ENCODE data around the gene ADAM8. TPM values are rescaled to one million over a fixed set of nuclear protein-coding genes. Genes with fewer than 3 reads are reported as not detected.
A peak's percentile ranks its signal among the peaks of the same experiment; 100 is the strongest.

ADAM8 gene
- total RNA-seq, 2 donors from 2014 or later = 157 to 188 TPM

DNA sequence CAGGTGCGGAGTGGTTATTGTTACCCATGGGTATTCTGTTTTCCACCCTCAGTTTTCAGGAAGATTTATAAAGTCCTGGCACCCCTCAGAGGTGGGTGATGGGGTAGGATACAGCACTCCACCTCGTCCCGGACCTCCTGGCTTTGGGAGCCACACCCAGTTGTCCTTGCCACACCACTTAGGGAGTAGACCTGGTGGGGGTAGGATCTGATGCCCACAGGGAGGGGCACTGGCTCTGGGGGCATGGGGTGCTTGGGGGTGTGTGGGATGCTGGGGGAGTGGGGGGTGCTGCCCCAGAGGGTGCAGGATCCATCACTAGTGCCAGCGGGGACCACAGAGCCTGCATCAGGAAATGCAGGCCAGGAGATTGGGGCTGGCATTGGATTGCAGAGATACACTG is 36.5 kb upstream of the ADAM8 start:
- no peak for DNase-seq
- Mint-ChIP-seq H3K4me3 (no peak overlapping the region), H3K27ac (no peak overlapping the region), H3K27me3 (no peaks in the 10 kb centered on the region), H3K4me1 (peaks cover 3% of the 10 kb centered on the region), H3K36me3 (ENCODE audit: low read depth) (peaks cover under 1% of the 10 kb centered on the region)
- H3K9me3 ChIP-seq (ENCODE audit: control insufficient read depth, low read length, poor library complexity, severe bottlenecking) = no peaks in the 10 kb centered on the region
- no peak for ATAC-seq

DNA sequence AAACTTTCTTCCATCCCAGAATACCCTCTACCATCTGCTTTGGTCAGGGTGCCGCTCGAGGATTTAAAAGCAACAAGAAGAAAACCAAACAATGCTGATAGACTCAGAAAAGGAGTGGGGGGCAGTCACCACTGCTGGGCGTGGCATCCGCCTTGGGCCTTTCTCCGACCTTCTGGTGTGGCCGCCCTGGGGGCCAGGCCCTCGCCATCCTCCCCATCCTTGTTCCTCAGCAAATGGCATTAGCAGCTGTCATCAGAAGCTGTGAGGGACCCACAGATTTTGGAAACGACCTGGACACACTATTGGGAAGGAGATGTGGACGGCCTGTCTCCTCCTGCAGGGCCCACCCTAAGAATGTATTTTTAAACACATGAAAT is 36.1 kb upstream of the ADAM8 start:
- no peaks in the 10 kb centered on the region for H3K27me3 Mint-ChIP-seq
- no peaks in the 10 kb centered on the region for H3K9me3 ChIP-seq (ENCODE audit: control insufficient read depth, low read length, poor library complexity, severe bottlenecking)
- H3K36me3 Mint-ChIP-seq (ENCODE audit: low read depth) = peaks cover 4% of the 10 kb centered on the region
- DNase-seq (no peak), ATAC-seq (no peak)
- no peak overlapping the region for H3K27ac Mint-ChIP-seq
- H3K4me1 Mint-ChIP-seq = peaks cover 8% of the 10 kb centered on the region
- H3K4me3 Mint-ChIP-seq = no peak overlapping the region

DNA sequence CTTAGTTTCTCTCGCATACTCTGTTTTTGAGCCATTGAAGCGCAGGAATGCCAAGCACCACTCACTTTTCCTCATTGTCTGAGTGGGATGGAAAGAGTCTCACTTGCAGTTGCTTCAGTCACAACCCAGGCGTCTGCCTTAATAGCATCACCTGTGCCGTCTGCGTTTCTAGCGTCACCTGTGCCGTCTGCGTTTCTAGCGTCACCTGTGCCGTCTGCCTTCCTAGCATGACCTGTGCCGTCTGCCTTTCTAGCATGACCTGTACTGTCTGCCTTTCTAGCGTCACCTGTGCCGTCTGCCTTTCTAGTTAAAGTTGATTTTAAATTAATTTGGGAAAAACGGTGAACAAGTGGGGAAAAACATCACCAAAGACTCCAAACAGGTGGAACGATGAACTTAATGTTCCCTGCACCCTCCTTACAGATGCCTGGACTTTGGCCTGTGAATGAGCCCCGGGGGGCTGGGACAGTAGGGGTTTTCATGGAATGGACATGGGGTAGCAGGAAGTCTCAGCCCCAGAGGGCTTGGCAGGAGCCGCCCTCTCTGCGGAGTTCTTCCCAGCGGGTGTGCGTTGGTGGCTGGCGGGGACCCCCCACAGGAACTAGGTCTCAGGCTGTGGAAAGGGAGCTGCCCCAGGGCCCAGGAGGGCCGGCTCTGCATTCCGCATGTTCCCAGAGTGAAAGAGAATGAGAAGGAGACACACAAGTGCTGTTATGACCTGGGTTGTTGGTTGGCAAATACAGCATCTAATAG is 35.5 kb upstream of the ADAM8 start:
- DNase-seq (no peak), ATAC-seq (no peak)
- H3K27ac Mint-ChIP-seq = no peak overlapping the region
- H3K9me3 ChIP-seq (ENCODE audit: control insufficient read depth, low read length, poor library complexity, severe bottlenecking) = no peaks in the 10 kb centered on the region
- H3K4me3 Mint-ChIP-seq = no peak overlapping the region
- H3K27me3 Mint-ChIP-seq = no peaks in the 10 kb centered on the region
- peaks cover 5% of the 10 kb centered on the region for H3K36me3 Mint-ChIP-seq (ENCODE audit: low read depth)
- peaks cover 12% of the 10 kb centered on the region for H3K4me1 Mint-ChIP-seq

DNA sequence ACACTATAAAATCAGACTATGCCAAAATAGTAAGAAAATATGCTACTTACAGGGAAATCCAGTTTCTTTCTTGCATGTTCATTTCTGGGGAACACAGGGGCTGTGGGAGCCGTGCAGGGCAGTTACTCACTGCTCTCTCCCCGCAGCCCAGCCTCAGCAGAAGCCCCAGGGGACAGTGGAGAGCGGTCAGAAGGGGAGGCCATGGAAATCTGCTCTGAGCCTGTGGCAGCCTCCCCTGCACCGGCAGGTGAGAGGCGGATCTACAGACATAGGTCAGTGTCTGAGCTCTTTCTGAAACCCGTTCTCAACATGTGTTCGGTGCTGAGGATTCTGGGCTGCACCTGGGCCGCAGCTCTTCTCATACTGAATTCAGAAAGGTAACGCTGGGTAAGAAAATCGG is 34.9 kb upstream of the ADAM8 start:
- Mint-ChIP-seq H3K4me1 (peaks cover 14% of the 10 kb centered on the region), H3K36me3 (ENCODE audit: low read depth) (peaks cover 5% of the 10 kb centered on the region), H3K27ac (no peak overlapping the region), H3K4me3 (no peak overlapping the region), H3K27me3 (no peaks in the 10 kb centered on the region)
- ATAC-seq (no peak), DNase-seq (no peak)
- no peaks in the 10 kb centered on the region for H3K9me3 ChIP-seq (ENCODE audit: control insufficient read depth, low read length, poor library complexity, severe bottlenecking)

DNA sequence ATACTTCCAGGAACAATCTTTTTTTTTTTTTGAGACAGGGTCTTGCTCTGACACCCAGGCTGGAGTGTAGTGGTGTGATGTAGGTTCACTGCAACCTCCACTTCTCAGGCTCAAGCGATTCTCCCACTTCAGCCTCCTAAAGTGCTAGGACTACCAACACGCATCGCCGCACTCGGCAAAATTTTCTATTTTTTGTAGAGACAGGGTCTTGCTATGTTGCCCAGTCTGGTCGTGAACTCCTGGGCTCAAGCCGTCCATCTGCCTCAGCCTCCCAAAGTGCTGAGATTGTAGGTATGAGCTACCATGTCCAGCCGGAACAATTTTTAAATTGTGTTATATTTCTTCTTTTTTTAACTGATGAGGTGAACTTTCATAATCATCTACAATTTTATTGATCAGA is 34.1 kb upstream of the ADAM8 start:
- ATAC-seq = no peak
- H3K36me3 Mint-ChIP-seq (ENCODE audit: low read depth) = peaks cover 5% of the 10 kb centered on the region

DNA sequence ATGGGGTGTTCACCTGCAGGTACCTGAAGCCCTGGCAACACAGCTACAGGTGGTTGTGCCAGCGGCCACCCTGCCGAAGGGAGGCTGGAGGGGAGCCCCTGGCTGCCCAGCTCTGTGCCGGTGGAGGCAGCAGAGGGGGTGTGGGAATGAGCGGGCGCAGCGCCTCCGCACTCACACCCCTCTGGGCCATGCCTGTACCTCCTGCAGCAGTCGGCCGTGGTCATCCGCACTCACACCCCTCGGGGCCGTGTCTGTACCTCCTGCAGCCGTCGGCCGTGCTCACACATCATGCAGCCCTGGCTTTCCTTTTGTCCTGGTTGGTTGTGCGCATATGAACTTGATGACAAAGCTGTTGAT is 33.7 kb upstream of the ADAM8 start:
- ATAC-seq (no peak), DNase-seq (no peak)
- Mint-ChIP-seq H3K27ac (peak overlapping the region; percentile 71), H3K36me3 (ENCODE audit: low read depth) (peaks cover 5% of the 10 kb centered on the region), H3K27me3 (no peaks in the 10 kb centered on the region), H3K4me3 (peak overlapping the region; percentile 59), H3K4me1 (peaks cover 15% of the 10 kb centered on the region)
- no peaks in the 10 kb centered on the region for H3K9me3 ChIP-seq (ENCODE audit: control insufficient read depth, low read length, poor library complexity, severe bottlenecking)

More for the DNA sequence above, 34.1 kb upstream of the ADAM8 start:
- H3K4me3 Mint-ChIP-seq = peak overlapping the region; percentile 59
- peaks cover 14% of the 10 kb centered on the region for H3K4me1 Mint-ChIP-seq
- no peak overlapping the region for H3K27ac Mint-ChIP-seq
- no peaks in the 10 kb centered on the region for H3K9me3 ChIP-seq (ENCODE audit: control insufficient read depth, low read length, poor library complexity, severe bottlenecking)
- H3K27me3 Mint-ChIP-seq = no peaks in the 10 kb centered on the region
- no peak for DNase-seq

DNA sequence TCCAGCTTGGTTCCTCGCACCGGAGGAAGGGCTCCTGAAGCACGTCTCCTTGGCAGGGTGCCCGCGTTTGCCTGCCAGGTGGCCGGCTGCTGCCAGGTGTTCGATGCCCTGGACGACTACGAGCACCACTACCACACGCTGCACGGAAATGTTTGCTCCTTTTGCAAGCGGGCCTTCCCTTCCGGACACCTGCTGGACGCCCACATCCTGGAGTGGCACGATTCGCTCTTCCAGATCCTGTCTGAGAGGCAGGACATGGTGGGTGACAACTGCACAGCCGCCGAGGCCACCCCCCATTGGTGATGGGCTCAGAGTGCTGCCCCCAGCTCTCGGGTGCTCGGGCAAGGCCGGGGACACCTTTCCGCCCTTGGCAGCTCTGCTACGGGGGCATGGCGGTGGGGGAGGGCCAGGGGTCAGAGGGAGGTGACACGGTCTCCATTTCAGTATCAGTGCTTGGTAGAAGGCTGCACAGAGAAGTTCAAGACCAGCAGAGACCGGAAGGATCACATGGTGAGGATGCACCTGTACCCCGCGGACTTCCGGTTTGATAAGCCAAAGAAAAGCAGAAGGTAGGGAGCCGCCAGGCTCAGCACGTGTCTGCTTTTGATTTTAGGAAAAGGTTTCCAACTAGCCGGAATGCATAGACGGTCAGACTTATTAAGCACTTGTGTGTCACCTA is 33.2 kb upstream of the ADAM8 start:
- Mint-ChIP-seq H3K4me1 (peaks cover 18% of the 10 kb centered on the region), H3K36me3 (ENCODE audit: low read depth) (peaks cover 5% of the 10 kb centered on the region), H3K4me3 (peak overlapping the region; percentile 95), H3K27ac (peak overlapping the region; percentile 71), H3K27me3 (no peaks in the 10 kb centered on the region)
- no peaks in the 10 kb centered on the region for H3K9me3 ChIP-seq (ENCODE audit: control insufficient read depth, low read length, poor library complexity, severe bottlenecking)
- DNase-seq (no peak), ATAC-seq (no peak)

DNA sequence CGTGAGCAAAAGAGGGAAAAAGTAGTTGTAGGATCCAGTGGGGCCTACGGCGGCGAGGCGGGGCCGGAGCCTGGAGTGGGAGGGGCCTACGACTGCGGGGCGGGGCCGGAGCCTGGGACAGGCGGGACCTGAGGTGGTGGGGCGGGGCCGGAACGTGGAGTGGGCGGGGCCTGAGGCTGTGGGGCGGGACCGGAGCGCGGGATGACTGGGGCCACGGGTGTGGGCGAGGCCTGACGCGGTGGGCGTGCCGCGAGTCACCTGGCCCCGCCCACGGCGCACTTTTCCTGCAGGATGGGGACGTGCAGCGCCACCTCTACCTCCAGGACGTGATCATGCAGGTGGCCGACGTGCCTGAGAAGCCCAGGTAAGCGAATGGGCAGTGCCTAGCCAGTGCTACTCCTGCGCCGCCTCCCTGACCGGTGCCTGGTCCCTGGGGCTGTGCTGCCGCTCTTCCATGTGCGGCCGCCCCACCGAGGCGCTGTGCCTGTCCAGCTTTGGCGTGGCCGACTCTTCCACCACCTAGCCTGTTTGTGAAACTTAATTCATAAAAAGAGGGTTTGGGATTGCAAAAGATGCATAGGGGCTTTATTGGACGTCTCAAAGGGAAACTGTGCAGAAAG is 32.5 kb upstream of the ADAM8 start:
- Mint-ChIP-seq H3K4me1 (peaks cover 19% of the 10 kb centered on the region), H3K27me3 (no peaks in the 10 kb centered on the region), H3K4me3 (peak overlapping the region; percentile 95), H3K27ac (peak overlapping the region; percentile 2), H3K36me3 (ENCODE audit: low read depth) (peaks cover 5% of the 10 kb centered on the region)
- ATAC-seq (peak; percentile 80), DNase-seq (peak; percentile 90 to 92 (median 91))
- no peaks in the 10 kb centered on the region for H3K9me3 ChIP-seq (ENCODE audit: control insufficient read depth, low read length, poor library complexity, severe bottlenecking)

DNA sequence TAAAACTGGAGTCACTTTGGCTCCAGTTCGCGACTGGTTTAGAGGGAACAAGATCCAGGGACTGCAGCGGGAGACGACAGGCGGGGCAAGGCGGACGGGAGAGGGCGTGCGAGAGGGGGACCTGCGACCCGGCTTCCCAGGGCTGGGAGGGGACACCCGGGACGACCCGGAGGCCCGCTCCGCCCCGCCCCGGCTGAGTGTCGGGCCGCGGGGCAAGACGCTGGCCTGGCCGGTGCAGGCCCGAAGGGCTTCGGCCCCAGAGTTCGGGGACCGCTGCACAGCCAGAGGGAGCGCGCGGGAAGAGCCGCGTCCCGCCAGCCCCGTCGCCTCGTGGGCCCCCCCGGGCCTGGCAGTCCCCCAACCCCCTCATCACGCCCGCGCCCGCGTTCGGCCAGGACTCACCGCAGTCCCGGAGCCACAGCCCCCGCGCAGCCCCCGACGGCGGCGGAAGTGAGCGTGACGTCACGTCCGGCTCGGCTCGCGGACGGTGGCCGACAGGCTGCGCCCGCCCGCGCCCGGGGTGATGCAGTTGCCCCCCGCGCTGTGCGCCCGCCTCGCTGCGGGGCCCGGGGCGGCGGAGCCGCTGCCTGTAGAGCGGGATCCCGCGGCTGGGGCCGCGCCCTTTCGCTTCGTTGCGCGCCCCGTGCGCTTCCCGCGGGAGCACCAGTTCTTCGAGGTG is 31.9 kb upstream of the ADAM8 start, which contains the start of the genes TUBGCP2 and ZNF511:
TUBGCP2 (minus strand) TSS at position 452 of the 679 bp plus-strand sequence. CDS start 5,931 bp downstream, outside the sequence.
ZNF511 (plus strand) TSS at position 494 of the 679 bp plus-strand sequence; CDS start at position 524, 30 bp downstream.
- H3K36me3 Mint-ChIP-seq (ENCODE audit: low read depth) = peaks cover 5% of the 10 kb centered on the region
- ATAC-seq (peak; percentile 69), DNase-seq (peak; percentile 87 to 90 (median 88))

DNA sequence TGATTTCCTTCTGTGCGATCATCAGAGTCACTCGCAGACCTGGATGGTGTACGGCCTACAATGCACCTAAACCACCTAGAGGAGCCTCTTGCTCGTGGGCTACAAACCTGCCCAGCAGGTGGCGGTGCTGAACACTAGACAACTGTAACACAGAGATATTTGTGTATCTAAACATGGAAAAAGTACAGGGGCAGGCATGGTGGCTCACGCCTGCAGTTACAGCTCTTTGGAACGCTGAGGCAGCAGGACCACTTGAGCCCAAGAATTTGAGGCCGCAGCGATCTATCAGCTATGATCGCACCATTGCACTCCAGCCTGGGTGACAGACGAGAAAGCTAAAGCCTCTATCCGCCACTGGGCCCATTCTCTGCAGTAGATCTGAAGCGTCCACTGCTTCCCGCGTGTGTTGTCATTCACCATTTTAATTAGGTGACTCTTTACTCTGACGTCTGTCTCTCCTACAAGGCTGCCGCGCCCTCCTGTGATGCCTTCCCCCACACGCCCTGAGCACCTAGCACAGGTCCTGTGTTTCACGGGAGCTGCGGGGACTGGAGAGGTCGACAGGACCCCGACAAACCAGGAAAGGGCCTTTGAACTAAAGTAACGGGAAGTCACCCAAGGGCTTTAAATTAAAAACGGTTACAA is 31.2 kb upstream of the ADAM8 start:
- ATAC-seq (peak; percentile 66), DNase-seq (peak; percentile 74 to 84 (median 77))
- peak overlapping the region; percentile 98 for H3K27ac Mint-ChIP-seq
- H3K9me3 ChIP-seq (ENCODE audit: control insufficient read depth, low read length, poor library complexity, severe bottlenecking) = no peaks in the 10 kb centered on the region
- H3K27me3 Mint-ChIP-seq = no peaks in the 10 kb centered on the region
- peaks cover 26% of the 10 kb centered on the region for H3K4me1 Mint-ChIP-seq
- peak overlapping the region; percentile 95 for H3K4me3 Mint-ChIP-seq
- H3K36me3 Mint-ChIP-seq (ENCODE audit: low read depth) = peaks cover 5% of the 10 kb centered on the region

More for the DNA sequence above, 31.9 kb upstream of the ADAM8 start, which contains the start of the genes TUBGCP2 and ZNF511:
- peak within 1 kb of the TSS; percentile 98 for H3K27ac Mint-ChIP-seq
- H3K4me3 Mint-ChIP-seq = peak within 1 kb of the TSS; percentile 95
- no peaks in the 10 kb centered on the region for H3K27me3 Mint-ChIP-seq
- no peaks in the 10 kb centered on the region for H3K9me3 ChIP-seq (ENCODE audit: control insufficient read depth, low read length, poor library complexity, severe bottlenecking)
- peaks cover 25% of the 10 kb centered on the region for H3K4me1 Mint-ChIP-seq

DNA sequence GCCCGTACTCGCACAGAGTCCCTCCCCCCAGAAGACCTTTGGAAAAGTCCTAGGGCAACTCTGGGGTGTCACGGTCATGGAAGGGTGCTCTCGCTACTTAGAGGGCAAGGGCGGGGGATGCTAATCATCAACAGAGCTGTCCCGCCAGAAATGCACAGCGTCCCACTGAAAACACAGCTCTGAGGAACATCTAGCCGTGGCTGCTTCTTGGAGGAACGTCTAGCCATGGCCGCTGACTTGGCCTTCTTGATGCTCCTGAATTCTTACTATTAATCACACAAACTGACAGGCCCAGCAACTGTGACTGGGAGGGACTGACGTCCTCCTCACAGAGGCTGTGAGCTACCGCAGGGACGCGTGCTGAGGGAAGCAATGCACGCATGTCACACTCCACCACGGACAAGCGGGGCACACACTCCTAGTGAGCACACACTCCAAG is 30.3 kb upstream of the ADAM8 start:
- H3K9me3 ChIP-seq (ENCODE audit: control insufficient read depth, low read length, poor library complexity, severe bottlenecking) = no peaks in the 10 kb centered on the region
- Mint-ChIP-seq H3K27me3 (no peaks in the 10 kb centered on the region), H3K4me1 (peaks cover 30% of the 10 kb centered on the region), H3K36me3 (ENCODE audit: low read depth) (peaks cover 5% of the 10 kb centered on the region), H3K27ac (peak overlapping the region; percentile 98), H3K4me3 (peak overlapping the region; percentile 95)
- ATAC-seq (no peak), DNase-seq (no peak)

DNA sequence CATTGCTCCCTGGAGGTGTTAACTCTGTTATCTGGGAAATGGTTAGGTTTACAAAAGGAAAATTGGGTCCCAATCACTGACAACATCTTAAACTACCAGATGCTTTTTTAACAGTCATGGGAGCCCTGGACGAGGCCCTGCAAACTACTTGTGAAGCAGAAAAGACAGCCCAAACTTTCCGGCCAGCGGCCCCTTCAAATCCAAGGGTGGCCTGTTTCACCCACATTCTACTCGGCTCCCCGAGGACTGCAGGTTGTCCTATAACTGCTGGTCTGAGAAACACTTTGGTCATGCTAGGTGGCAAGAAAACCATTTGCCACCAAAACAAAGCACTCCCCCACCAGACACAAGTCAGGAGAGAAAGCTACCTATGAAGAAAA is 29.4 kb upstream of the ADAM8 start:
- H3K9me3 ChIP-seq (ENCODE audit: control insufficient read depth, low read length, poor library complexity, severe bottlenecking) = no peaks in the 10 kb centered on the region
- Mint-ChIP-seq H3K27ac (peak overlapping the region; percentile 98), H3K27me3 (no peaks in the 10 kb centered on the region), H3K4me3 (no peak overlapping the region), H3K4me1 (peaks cover 30% of the 10 kb centered on the region), H3K36me3 (ENCODE audit: low read depth) (peaks cover 5% of the 10 kb centered on the region)
- ATAC-seq (no peak), DNase-seq (no peak)
